Heart left ventricle (tissue), 13 donors: ENCODE results near the gene ANKMY2.

Experiments used
- CTCF ChIP-seq, 12 donors: fragments of 200-600 bp; sonication (generic) in 4 of 12; IDR thresholded peaks; one replicate each; pipeline versions ENCODE4 v1.5.0 to v1.8.0; 2018 to 2022; ENCODE audit warnings: antibody characterized with exemption in 12 of 12, mild to moderate bottlenecking in 5 of 12
- POLR2A ChIP-seq, 2 donors: fragments of 450-650 bp; IDR thresholded peaks; one replicate each; pipeline ENCODE4 v1.6.1; 2017; ENCODE audit warnings: antibody characterized with exemption in 2 of 2, mild to moderate bottlenecking in 2 of 2, moderate library complexity in 2 of 2
- donor health status: ischemic (EF 13 %, LVEDD 7.1; RV severe dilation, severe dysfunction).
- donor health status: DM: no; HTN: yes; CAD: no.
- donor health status: DM: no; HTN: no; CAD: no.
- donor health status: ischemic (EF 25% LVEDD 6.9; RV normal size, moderate dysfunction).
- donor health status: ischemic (EF 25% LVEDD 5.7; RV mildly dilated, moderate dysfunction).
- donor health status: ischemic (EF 35%, LVEDD 5.7; RV mildly dilated, moderate dysfunction).
- donor health status: nonischemic (EF 11% LVEDD 7.7; RV severe dilation, severe dysfunction).
- donor health status: DM: yes; HTN: yes; CAD: no.
- donor health status: PGD.
- donor health status: ischemic (EF 29% LVEDD 5.4; RV normal size, mild dysfunction).
- donor health status: nonischemic (EF 23%, LVEDD 6.1; RV moderate dilation, normal function).

- TF ChIP-seq CTCF (IDR thresholded peaks at IDR 0.05) (no peak), POLR2A (IDR thresholded peaks at IDR 0.05) (no peak)
Measured at GRCh38 chr7:16630654-16631053, 14.9 kb downstream of the ANKMY2 start.
